Activated CD4-positive, alpha-beta T cell treated with anti-CD3 and anti-CD28 coated beads, Interleukin-2, amount 50 U/mL, for 1 hour (primary cell): ENCODE data around the gene EPHA6.

Experiments used
- DNase-seq: peaks from one replicate; pipeline ENCODE4 v3.0.0-alpha.2; 2020

The EPHA6 gene

DNA sequence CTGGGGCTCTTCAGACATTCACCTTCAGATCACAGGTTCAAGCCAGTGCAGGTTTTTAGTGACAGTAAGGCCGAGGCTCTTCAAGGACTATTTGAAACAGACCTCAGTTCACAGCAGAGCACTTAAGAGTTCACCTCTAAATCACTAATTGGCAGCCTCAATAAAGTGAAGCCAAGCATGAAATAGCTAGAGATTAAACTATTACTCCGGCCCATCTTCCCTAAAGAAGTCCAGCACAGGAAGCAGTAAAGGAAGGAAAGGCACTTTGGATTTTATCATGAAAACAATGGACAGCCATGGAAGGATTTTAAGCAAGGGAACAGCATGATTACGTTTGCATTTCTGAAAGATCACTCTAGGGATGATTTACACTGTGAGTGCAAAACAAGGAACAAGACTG, 922.5 kb downstream of the EPHA6 start:
- DNase-seq: no peak

DNA sequence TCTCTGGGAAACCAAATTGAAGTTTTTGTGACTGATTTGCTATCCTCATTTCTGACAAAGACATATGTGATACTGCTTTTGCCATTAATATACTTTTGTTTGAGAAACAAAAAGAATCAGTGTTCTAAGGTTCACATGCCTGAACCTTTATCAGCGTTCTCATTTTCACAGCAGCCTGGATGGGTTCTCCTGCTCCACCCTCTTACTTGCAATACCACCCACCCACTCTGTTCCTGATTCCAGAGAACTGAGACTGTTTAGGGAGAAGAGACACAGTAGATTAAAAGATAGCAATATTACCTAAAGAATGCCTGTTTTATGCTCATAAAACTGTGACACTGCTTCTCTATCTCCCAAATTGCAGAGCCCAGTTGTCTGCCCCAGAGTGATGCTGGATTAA, 924.4 kb downstream of the EPHA6 start:
- DNase-seq: no peak

DNA sequence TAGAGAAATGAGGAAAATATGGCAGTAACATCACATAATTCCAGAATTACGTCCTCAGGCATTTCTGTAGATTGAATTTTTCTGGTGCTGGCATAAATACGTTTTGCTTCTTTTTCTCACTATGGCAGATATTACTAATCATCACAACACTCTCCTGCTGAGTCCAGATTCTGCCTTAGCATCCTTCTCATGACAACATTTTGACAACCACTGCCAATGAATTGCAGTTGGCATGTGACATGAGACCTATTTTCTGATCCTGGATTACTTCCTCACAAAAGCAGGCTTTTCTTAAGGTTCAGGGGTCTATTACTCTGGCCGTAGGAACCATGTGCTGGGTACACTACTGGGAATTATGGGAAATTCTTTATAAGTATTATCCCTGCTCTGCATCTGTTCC, 927.6 kb downstream of the EPHA6 start:
- no peak for DNase-seq

DNA sequence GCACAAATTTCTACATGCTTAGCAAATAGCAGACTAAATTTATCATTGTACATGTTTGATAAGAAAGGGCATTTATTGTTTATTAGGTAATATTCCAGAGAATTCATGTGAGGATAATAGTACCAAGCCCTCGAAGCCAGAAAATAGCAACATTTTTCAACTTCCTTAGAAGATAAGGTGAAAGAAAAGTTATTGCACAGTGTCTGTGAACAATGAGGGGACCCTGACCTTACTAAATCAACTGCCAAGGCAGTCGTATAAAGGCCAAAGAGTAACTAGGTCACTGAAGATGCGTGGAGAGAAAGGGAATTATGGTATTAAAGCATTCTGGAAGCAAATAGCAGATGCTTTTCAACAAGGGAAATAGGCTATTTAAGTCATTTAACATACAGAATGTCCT, 929.9 kb downstream of the EPHA6 start:
- no peak for DNase-seq

DNA sequence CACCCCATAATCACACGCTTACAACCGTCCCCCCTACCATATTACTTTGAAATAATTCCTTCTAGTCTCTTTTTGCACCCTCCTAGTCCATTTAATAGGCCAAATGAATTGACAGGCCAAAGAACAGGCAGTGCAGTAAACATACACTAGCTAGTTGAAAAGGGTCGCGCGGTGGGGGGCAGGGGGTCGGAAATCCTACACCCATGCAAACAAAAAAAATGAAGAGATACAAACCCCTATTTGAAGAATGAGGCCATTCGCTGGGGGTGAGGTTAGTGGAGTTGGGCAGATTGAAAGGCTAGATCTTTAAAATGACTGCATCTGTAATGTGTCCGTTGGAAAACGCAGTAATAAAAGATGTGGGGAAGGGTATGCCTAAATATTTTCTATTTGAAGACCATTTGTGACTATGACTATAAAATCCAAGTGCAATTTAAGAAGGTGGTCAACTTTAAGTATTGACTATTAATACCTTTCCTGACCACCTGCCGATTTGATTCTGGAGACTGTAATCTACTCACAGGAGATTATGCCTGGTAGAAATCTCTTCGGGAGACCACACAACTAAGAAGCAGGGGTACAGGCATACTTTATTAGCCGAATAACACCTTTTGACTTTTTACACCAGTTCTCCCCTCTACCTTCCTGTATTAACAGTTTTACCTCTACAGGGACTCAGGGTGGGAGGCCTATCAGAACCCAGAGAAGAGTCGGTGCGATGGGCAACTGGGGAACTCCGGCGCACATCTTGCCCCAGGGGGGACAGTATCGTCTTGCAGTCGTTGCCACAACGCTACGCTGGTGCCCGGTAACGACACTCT, 949.4 kb downstream of the EPHA6 start:
- no peak for DNase-seq

DNA sequence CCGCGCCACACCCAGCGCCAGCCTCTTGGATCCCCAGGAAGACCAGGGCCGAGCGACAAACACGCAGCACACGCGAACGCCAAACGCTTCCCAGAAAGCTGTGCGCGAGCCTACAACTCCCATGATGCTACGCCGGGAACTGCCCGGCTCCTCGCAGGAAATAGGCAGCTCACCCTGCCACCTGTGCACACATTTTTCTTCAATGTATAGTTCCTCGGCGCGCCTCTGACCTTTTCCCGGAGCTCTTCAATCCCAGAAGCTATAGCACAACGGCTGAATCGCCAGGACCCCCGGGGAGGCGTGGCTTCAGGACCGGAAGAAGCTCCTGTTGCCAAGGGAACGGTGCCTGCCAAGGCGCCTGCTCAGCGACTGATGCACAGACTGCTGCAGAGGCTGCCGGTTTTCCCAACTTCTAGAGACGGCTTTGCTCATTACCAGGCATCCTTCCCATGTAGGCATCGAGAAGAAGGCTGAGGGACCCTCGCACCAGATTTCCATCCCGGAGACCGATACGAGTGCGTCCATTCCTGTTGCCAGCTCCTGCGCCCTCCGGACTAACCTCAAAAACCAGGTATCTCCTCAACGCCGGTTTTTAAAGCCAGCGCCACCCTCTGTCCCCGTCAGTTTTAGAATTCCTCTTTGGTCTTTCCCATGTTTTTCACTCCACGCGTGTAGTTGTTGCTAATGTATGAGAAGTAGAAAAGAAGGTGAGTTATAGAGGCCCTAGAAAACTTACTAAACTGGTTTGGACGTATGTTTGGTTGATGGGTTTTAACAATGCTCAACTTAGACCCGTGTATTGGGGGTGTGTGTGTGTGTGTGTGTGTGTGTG, 950.2 kb downstream of the EPHA6 start, which contains the start of gene ARL6:
TSS of gene ARL6 (plus strand) at position 352 of the 832 bp plus-strand sequence. CDS start 3,350 bp downstream, outside the sequence.
- DNase-seq: peak; percentile 57

DNA sequence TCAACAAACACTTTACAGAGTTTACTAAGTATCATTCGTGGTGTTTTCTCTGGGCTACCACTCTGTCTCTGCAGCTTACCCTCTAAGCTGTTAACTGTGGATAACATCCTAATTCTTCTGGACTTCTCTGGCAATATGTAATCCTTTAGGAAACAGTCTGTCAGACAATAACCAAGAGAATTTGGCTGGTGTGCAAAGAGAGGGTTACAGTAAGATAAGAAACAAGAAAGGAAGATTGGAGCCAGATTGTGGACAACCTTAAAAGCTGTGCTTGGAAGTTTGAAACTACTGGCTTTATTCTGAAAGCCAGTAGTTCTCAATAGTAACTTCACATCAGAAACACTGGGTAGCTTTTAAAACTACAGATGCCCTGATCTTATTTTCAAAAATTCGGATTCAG, 950.9 kb downstream of the EPHA6 start:
- DNase-seq: no peak

DNA sequence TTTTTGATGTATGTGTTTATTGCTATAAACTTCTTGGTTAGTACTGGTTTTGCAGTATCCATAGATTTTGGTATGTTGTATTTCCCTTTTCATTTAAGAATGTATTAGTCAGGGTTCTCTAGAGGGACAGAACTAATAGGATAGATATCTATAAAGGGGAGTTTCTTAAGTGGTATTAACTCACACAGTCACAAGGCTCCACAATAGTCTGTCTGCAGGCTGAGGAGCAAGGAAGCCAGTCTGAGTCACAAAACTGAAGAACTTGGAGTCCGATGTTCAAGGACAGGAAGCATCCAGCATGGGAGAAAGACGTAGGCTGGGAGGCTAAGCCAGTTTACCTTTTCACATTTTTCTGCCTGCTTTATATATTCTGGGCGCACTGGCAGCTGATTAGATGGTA, 958.5 kb downstream of the EPHA6 start:
- no peak for DNase-seq

DNA sequence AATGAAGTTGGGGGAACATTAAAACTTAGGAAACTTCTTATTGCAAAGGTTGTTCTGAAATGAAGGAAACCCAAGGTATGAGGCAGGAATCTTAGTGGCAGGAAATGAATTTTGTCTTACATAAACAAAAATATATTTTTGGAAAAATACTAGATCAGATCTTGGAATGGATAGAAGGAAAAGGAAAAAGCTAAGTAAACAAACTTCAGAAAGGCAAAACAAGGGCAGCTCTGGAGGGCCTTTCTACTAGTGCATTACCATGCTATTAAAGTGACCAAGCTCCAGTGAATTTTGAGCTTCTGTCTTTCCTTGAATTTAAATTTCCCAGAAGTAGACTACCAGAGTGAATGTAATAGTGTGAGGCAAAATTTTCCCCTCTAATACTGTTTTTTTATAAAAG, 963.8 kb downstream of the EPHA6 start:
- no peak for DNase-seq

DNA sequence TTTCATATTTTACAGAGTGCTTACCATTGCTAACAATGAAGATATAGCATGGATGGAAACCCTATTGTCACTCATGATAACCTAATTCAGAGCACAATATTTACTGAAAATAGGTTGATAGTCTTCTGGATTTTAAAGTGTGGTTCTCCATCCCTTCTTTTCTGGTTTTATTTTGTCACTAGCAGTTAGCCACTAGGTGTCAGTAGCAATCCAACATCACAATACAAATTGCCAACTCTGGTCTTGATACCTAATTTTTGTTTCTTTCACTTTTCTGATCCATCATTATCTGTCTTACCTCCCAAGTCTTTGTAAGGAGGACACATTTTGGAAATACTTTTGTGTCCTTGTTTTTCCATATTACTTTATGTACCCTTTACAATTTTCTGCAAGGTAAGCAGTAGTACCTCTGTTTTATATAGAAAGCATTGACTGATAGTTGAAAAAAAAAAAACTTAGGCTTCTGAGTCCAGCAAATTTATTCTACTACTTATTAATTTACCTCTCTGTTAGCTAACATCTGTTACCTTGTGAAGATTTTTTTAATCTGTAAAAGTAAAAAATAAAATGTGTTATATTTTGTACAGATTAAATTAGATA, 979.1 kb downstream of the EPHA6 start:
- DNase-seq: no peak

DNA sequence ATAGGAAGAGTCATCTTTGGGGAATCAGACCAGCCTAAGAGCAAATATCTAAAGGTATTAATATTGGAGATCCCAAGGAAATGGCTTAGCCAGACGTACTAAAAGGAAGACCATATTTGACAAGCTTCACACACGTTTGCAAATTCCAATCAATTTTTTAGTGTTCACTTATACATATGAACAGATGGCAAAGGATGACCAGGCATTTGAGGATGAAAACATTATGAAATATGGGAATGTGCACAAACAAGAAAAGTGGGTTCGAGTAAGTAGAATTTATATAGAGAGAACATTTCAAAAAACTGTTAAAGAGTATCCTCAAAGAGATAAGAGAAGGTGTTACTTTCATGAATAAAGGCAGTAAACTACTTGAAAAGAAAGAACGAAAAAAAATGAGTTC, 981.6 kb downstream of the EPHA6 start:
- DNase-seq: no peak
